HG02943 (cell line): ENCODE results near the gene EYA4.

Source experiments
- ATAC-seq: cut with Tn5 transposase; IDR thresholded peaks from one replicate; pipeline ENCODE4 v1.9.1; 2021; ENCODE audit warnings: mild to moderate bottlenecking, low read depth, moderate library complexity; ENCODE audit not compliant: unreplicated experiment

EYA4 gene

DNA sequence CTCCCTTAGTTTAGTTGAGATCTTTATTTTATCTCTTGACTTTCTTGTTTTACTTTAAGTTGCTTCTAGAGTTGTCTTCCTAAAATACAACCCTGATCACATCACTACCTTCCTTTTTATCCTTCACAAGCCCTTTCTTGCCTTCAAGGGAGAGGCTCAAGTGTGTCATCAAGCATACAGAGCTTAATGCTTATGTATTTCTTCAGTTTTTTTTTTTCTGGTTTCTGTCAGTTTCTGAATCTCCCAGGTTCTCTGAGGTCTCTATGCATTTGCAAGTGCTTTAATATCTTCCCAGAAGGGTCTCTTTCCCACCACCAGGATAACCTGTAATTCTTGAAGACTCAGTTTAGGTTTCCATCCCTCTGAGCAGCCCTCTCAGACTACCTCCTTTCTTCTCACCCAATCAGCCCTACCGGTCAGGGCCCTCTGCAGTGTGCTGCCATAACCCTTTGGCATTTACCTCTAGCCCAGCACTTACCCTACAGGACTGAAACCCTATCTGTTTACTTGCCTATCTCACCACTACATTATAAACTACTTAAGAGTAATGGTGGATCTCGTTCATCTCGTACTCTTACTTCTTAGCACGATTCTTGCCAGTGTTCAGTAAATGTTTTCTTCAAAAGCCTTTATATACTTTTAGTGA is 36.9 kb downstream of the EYA4 start:
- no peak for ATAC-seq

- no peak for ATAC-seq
These were observed 45.6 kb downstream of the EYA4 start for GRCh38 chr6:133286765-133287164.

DNA sequence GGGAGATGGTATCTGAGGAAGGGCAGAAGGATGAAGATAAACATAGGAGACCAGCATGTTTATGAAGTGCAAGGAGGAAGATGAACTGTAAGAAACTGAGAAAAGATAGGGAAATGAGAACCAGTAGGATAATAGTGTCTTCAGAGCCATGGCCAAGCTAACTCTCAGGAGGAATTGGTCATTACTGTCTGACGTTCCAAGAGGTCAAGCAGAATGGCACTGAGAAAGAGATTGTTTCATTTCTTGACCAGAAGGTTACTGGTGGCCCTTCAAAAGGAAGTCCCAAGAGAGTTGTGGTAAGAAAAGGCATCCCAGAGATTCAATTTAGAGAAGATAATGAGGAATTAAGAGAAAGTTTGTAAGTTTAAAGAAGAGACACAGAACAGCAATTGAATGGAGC is 47.5 kb downstream of the EYA4 start:
- no peak for ATAC-seq

DNA sequence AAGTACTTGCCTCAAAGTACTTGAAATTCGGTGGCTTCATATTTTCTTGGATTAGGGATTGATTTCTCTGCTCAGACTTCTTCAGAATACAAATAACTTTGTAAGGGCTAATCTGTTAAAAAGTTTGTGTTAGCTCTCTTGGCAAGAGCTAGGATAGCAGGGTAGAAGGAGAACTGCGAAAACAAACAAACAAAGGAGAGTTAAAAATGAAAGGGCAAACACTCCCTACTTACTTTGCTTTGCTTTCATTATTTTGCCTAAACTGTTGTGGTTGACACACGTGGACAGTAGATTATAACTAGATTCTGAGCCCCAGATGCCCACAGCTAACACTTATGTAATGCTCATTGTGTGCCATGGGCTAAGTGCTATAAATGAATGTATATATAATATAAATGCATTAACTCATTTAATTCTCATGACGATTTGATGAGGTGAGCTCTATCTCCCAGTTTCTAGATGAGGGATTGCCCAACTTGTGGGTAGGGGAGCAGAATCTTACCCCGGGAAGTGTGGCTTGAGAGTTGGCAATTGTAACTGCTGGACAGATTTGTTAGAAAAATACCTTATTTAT is 48.7 kb downstream of the EYA4 start:
- ATAC-seq, result no peak

GRCh38 chr6:133290930-133291329 is 49.8 kb downstream of the EYA4 start:
- ATAC-seq, result no peak

- ATAC-seq, result no peak
These were observed 50.5 kb downstream of the EYA4 start for GRCh38 chr6:133291671-133292070.

- no peak for ATAC-seq
These were observed 56.5 kb downstream of the EYA4 start for GRCh38 chr6:133297657-133298056.

GRCh38 chr6:133298335-133298734 is 57.2 kb downstream of the EYA4 start:
- ATAC-seq, result no peak

- no peak for ATAC-seq
These were observed 57.6 kb downstream of the EYA4 start for GRCh38 chr6:133298801-133299200.

- no peak for ATAC-seq
These were observed 59.7 kb downstream of the EYA4 start for GRCh38 chr6:133300896-133301295.

GRCh38 chr6:133301835-133302234 is 60.7 kb downstream of the EYA4 start:
- ATAC-seq, result no peak

DNA sequence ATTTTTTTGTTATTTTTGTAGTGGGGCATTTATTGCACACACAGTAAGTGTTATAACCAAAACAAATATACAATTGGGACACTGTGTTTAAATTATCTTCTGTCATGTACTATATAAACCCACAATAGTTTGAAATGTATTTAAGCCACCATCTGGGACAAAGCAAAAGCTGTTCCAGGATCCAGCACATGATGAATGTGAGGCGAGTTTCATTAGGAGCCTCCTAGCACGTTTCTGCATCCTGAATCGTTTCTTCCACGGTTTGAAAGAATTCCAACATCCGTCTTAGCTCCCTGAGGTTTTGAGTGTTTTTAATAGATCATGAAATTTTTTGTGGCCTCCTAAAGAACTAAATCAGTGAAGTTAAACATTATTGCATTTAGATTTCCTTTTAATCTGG is 65.8 kb downstream of the EYA4 start:
- no peak for ATAC-seq

DNA sequence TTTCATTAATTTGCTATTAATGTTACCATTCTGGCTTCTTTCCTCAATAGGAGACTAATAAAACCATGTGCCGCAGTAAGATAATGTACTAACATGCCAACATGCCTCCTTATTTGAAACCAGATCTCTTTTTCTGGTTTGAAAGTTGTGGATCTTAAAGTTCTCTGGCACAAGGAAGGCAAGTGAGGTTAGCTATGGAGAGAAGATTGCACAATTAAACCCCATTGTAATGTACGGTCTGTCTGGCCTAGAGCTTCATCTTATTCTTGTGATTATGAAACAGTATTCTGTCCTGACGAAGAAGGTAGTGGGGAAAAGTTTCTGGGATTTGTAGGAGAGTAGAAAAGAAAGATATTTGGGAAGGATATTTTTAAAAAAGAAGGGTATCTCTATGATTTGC is 68.4 kb downstream of the EYA4 start:
- ATAC-seq, result no peak

- no peak for ATAC-seq
These were observed 70.8 kb downstream of the EYA4 start for GRCh38 chr6:133312006-133312405.

- ATAC-seq, result no peak
These were observed 71.9 kb downstream of the EYA4 start for GRCh38 chr6:133313068-133313467.

GRCh38 chr6:133314947-133315346 is 73.8 kb downstream of the EYA4 start:
- ATAC-seq, result no peak

DNA sequence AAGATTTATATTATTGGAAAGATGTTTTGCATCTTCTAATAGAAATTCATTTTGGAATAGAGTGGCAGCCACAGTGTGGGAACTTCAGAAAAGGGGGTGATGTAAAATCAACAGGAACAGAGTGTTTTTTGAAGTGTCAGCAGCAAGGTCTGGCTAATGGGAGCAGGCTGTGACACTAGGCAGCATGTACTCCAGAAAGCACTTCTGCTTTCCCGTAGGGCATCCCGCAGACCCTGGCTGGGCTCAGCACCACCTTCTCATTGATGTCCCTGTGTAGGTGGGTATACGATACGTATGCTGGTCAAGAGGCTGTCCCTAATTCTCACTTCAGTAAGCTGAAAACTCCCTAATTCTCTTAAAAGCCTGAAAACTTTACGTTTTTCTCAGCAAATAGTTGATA is 74.7 kb downstream of the EYA4 start:
- no peak for ATAC-seq

GRCh38 chr6:133317704-133318103 is 76.5 kb downstream of the EYA4 start:
- ATAC-seq, result no peak

- no peak for ATAC-seq
These were observed 85.4 kb downstream of the EYA4 start for GRCh38 chr6:133326584-133326983.

DNA sequence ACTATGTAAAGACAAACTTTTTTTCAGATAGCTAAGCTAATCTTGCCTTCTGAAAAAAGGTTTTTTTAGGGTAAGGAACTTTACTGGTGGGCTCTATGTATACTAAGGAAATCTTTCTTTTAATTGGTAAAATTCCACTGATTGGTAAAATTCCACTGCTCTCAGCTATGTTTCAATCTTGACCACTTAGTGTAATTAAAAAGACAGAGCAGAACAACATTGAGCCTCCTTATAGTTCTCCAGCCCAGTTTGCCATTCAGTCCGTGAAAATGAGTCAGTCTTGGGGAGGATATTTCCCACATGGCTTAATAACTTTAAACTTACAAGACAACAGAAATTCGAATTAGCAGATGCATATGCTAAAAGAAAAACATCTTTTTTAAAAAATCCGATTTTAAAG is 92.7 kb downstream of the EYA4 start:
- ATAC-seq, result no peak

- ATAC-seq, result no peak
These were observed 96.2 kb downstream of the EYA4 start for GRCh38 chr6:133337308-133337707.

GRCh38 chr6:133339543-133340384 is 98.6 kb downstream of the EYA4 start:
- no peak for ATAC-seq
